HFF-Myc (cell line): ENCODE measurements around the gene PRLH.

ENCODE experiments used
- DNase-seq: peaks from one replicate; pipeline ENCODE4 v3.0.0-alpha.2; 2011; ENCODE audit warnings: low read depth; ENCODE audit errors: extremely low read depth
- H3K4me3 ChIP-seq: replicated peaks from 2 replicates; pipeline ENCODE4 v1.5.1; 2011; ENCODE audit warnings: low read depth, mild to moderate bottlenecking, control low read depth, low read length
- TF ChIP-seq, protein P1 (sequence below): IDR thresholded peaks from 2 replicates; pipeline ENCODE4 v1.5.1; 2012; ENCODE audit warnings: mild to moderate bottlenecking, low read depth, low read length, control low read depth; ENCODE audit errors: missing control alignments

The PRLH gene, protein sequence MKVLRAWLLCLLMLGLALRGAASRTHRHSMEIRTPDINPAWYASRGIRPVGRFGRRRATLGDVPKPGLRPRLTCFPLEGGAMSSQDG

DNA sequence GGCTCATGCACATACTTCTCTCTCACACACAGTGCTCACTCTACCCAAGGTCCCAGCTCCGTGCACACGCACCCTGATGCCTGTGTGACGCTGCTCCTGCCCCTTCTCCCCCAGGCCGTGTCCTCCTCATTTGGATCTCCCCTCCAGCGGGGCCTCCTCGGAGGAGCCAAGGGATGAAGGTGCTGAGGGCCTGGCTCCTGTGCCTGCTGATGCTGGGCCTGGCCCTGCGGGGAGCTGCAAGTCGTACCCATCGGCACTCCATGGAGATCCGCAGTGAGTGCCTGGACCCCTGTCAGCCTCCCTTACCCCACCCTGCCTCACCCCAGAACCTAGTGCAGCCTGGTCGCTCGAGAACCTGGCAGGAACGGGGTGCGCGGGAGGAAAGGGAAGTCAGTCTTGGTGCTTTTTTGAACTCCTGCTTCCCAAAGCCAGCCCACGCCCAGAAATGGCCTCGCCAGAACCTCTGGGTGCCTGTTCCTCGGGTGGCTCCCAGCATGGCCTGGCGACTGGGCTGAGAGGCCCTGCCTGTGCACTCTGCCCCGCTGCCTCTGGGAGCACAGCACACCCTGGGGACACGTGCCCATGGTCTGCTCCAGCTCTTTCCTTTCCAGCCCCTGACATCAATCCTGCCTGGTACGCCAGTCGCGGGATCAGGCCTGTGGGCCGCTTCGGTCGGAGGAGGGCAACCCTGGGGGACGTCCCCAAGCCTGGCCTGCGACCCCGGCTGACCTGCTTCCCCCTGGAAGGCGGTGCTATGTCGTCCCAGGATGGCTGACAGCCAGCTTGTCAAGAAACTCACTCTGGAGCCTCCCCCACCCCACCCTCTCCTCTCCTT lies at the start of gene PRLH:
Gene PRLH, plus strand, starts transcription at position 174 of the 835 bp plus-strand sequence. Its CDS starts 0 bp downstream, at position 174.
- no peak within 1 kb of the TSS for H3K4me3 ChIP-seq
- DNase-seq = no peak
- TF ChIP-seq, protein P1, sequence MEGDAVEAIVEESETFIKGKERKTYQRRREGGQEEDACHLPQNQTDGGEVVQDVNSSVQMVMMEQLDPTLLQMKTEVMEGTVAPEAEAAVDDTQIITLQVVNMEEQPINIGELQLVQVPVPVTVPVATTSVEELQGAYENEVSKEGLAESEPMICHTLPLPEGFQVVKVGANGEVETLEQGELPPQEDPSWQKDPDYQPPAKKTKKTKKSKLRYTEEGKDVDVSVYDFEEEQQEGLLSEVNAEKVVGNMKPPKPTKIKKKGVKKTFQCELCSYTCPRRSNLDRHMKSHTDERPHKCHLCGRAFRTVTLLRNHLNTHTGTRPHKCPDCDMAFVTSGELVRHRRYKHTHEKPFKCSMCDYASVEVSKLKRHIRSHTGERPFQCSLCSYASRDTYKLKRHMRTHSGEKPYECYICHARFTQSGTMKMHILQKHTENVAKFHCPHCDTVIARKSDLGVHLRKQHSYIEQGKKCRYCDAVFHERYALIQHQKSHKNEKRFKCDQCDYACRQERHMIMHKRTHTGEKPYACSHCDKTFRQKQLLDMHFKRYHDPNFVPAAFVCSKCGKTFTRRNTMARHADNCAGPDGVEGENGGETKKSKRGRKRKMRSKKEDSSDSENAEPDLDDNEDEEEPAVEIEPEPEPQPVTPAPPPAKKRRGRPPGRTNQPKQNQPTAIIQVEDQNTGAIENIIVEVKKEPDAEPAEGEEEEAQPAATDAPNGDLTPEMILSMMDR = no peak

DNA sequence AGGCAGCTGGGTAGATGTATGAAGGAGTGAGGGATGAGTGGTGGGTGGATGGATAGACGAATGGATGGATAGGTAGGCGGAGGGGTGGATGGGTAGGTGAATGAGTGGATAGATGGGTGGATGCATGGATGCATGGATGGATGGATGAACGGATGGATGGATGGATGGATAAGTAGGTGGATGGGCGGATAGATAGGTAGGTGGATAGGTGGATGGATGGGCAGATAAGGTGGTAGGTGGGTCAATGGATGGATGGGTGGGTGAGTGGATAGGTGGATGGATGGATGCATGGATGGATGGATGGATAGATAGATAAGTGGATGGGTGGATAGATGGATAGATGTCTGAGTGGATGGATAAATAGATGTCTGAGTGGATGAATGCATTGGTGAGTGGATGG lies 49.2 kb upstream of the PRLH start:
- TF ChIP-seq, protein P1 = no peak
- H3K4me3 ChIP-seq = no peak overlapping the region
- no peak for DNase-seq

DNA sequence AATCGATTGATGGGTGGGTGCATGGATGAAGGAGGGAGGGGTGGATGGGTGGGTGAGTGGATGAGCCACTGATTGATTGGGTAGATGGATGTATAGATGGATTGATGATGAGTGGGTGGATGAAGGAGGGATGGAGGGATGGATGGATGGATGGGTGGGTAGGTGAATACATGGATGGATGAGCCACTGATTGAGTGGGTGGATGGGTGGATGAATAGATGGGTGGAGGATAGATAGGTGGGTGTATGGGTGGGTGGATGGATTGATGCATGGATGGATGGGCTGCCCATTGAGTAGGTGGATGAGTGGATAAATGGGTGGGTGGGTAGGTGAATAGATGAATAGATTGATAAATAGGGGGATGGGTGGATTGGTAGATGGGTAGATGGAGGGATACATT lies 48.4 kb upstream of the PRLH start:
- DNase-seq = no peak
- TF ChIP-seq, protein P1 = no peak
- no peak overlapping the region for H3K4me3 ChIP-seq

DNA sequence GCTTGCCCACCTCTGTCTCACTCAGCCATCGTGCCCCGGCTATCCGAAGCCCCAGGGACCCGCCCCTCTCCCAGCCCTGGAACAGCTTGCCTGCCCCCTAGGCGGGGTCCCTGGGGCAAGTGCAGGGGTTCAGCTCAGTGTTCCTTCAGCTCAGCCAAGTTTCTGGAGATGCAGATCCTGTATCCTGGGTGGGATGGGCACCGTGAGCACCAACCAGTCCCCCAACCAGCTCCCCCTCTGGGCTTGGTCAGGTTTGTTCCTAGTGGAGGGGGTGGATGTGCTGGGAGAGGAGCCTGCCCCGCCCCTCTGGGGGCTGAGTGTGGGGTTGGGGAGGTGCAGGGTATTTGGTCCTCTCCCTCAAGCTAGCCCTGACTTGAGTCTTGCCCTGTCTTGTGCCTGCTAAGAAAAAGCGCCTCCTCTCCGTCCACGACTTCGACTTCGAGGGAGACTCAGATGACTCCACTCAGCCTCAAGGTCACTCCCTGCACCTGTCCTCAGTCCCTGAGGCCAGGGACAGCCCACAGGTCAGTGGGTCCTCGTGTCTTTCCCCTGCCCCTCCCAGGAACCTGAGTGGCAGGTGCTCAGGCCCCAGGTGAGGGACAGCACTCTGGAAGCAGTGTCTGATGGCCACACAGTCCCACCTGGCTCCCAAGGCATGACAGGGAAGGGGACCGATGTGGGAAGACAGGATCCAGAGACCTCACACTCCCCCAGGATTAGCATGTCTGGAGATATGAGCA lies 46.7 kb upstream of the PRLH start:
- no peak for DNase-seq
- H3K4me3 ChIP-seq = no peak overlapping the region
- TF ChIP-seq, protein P1 = no peak

DNA sequence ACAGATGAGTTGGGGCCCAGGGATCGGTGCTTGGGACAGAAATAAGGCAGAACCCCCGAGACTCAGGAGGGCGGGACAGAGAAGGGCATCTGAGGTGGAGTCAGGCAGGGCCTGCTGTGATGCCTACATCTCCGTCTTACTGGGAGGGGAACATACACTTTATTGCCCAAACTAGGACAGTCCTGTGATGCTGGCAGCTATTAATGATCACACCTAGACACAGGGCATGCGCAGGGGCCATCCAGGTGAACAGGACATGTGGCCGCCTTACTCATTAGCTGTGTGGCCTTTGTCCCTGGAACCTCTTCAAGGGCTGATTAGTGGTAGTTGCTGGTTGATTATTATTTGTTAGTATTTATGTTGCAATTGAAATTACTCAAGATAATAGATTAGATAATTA lies 46.1 kb upstream of the PRLH start:
- TF ChIP-seq, protein P1 = no peak
- no peak overlapping the region for H3K4me3 ChIP-seq
- DNase-seq = no peak

DNA sequence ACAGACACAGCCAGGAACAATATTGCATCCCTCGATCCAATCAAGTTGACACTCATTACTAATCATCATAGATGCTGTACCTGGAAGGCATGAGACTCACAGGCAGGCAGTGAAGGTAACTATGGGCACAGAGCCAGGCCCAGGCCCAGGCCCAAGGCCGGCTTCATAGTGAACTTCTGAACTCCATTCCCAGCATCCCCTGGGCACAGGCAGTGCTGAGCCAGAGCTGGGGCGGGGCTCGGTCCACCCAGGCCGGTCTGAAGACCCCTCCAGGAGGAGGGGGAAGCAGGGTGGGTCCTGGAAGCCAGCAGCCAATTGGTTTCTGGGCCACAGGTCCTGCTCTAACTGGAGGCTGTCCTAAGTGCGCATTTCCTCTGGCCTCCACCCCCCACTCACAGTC lies 41.7 kb upstream of the PRLH start:
- no peak for DNase-seq
- no peak overlapping the region for H3K4me3 ChIP-seq
- TF ChIP-seq, protein P1 = no peak
